Ecto neural progenitor cell (in vitro differentiated cells): ENCODE measurements around the gene VPS45.

Experiments
- DNase-seq: peaks from one replicate; pipeline ENCODE4 v3.0.0-alpha.2; 2018; ENCODE audit warnings: low spot score

The VPS45 gene

GRCh38 chr1:150072959-150073358 is 5.4 kb downstream of the VPS45 start:
- DNase-seq: no peak

GRCh38 chr1:150073516-150073915 is 5.9 kb downstream of the VPS45 start:
- DNase-seq: no peak

GRCh38 chr1:150076066-150076465 is 8.5 kb downstream of the VPS45 start:
- DNase-seq: no peak

DNA sequence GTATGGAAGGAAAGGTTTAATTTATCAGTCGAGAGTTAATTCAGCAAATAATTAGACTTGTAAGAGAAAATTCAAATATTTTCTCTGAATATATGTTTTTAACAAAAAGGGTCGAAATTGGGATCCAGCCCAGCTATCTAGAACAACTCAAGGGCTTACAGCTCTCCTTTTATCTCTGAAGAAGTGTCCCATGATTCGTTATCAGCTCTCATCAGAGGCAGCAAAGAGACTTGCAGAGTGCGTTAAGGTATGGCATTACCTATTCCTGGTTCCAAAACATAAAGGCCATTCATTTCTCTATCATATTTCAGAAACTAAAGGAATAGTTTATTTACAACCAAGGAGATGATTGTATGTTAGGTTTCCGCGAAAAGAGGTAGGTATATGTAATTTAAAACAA is 9.4 kb downstream of the VPS45 start:
- no peak for DNase-seq

- no peak for DNase-seq
These were observed 13.2 kb downstream of the VPS45 start for GRCh38 chr1:150080784-150081183.

DNA sequence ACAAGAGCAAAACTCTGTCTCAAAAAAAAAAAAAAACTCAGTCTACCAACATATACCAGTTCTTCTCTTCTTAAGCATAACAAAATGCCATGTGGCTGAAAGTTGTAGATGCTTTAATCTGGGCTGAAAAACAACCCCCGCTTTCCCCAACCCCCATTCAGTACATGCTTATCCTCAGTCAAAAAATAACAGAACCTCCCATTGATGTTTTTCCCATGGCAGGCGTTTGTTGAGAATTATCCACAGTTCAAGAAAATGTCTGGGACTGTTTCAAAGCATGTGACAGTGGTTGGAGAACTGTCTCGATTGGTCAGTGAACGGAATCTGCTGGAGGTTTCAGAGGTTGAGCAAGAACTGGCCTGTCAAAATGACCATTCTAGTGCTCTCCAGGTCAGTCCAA is 14.9 kb downstream of the VPS45 start:
- DNase-seq: no peak

- no peak for DNase-seq
These were observed 16.3 kb downstream of the VPS45 start for GRCh38 chr1:150083907-150084306.

DNA sequence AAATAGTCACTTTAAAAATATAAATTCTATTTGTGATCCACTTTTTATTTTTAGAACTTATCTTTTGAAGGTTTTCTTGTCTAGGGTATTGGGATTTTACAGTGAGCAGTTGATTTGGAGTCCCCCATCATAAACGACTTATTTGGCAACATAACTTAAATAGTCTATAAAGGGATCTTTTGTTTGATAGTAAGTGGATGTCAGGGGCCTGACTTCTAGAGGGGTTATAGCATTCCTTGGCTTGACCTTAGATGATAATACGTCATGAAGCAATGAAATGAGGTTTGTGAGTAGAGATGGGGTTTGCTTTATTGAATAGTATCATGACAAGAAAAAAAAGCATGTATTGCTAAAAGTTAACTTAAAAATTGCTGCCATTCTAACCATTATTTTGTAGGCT is 17.8 kb downstream of the VPS45 start:
- DNase-seq: no peak

- DNase-seq: no peak
These were observed 19.8 kb downstream of the VPS45 start for GRCh38 chr1:150087415-150087814.

GRCh38 chr1:150089846-150090520 is 22.4 kb downstream of the VPS45 start:
- DNase-seq: no peak

GRCh38 chr1:150092180-150092791 is 24.7 kb downstream of the VPS45 start:
- DNase-seq: no peak

GRCh38 chr1:150093805-150094204 is 26.2 kb downstream of the VPS45 start:
- DNase-seq: no peak

- no peak for DNase-seq
These were observed 27.2 kb downstream of the VPS45 start for GRCh38 chr1:150094734-150095265.

GRCh38 chr1:150102986-150103385 is 35.4 kb downstream of the VPS45 start:
- DNase-seq: no peak

GRCh38 chr1:150106341-150106740 is 38.8 kb downstream of the VPS45 start:
- no peak for DNase-seq

DNA sequence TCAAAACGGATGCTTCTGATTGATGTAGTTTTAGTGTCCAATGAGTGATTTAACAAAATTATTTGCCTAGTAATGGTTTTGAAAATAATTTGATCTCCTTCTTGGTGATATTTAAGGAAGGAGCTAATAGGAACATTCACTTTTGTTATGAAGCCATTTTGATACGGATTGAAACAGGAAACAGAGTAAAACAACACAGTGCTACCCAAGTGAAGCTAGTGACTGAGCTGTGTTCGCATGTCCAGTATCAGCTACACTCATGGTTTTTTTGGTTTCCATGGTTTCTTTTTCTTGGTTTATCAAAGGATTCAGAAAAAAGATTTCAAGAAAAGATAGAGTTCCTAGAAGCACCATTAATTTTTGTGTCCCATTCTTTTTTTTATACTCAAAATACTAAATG is 42.0 kb downstream of the VPS45 start:
- no peak for DNase-seq

- DNase-seq: no peak
These were observed 42.5 kb downstream of the VPS45 start for GRCh38 chr1:150110116-150110515.

GRCh38 chr1:150111670-150112069 is 44.1 kb downstream of the VPS45 start:
- no peak for DNase-seq

DNA sequence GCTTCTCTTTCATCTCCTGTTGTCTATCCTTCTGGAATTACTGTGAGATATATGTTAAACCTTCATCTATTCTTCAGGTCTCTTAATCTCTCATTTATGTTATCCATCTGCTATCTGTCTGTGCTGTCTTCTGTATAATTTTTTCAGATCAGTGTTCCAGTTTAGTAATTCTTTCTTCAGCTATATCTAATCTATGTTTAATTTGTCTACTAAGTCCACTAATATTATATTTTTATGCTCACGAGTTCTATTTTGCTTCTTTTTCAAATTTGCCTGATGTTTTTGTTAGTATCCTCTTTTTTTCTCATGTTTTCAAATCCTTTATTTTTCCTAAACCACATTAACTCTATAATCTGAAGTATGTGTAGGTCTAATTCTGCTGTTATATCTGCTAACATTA is 47.5 kb downstream of the VPS45 start:
- DNase-seq: no peak

GRCh38 chr1:150118716-150119115 is 51.1 kb downstream of the VPS45 start:
- no peak for DNase-seq

DNA sequence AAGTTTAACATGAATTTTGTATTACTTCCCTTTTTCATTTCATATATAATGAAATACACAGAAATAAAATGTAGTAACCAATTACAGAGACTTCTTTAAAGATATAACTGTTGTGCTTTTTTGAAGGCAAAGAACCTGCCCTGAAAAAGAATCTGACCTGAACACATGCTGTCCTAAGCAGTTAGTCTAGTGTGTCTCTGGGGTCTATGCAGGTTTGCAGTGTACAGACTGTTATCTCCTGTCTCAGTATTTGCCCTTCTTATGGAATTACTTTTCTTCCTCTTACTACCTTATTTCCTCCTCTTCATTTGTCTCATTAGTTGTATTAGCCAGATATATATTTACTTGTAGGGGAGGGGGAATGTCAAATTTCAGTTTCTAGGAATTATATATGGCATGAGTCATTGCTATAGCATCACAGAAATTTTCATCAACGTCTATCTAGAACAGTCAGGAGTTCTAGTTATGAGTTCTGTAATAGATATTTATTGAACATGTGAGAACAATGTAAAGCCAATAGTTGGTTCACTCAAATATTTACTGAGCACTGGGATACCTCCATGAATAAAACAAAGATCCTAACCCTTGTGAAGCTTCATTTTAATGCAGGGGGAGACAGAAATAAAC is 53.8 kb downstream of the VPS45 start:
- DNase-seq: no peak

DNA sequence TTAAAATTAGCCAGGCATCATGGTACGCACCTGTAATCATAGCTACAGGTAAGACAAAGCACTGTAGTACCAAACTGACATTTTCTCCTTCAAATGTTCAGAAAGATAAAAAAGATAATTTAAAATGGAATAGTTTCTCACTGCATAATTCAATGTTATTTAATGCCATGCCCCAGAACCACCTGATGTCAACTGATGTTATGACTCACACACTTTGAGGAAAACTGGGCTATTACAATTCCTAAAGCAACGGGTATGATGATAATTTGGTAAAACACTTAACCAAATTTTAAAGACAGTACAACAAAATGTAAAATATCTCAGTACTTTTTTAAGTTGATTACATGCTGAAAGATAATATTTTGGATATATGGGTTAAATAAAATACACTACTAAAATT is 59.2 kb downstream of the VPS45 start:
- DNase-seq: no peak

DNA sequence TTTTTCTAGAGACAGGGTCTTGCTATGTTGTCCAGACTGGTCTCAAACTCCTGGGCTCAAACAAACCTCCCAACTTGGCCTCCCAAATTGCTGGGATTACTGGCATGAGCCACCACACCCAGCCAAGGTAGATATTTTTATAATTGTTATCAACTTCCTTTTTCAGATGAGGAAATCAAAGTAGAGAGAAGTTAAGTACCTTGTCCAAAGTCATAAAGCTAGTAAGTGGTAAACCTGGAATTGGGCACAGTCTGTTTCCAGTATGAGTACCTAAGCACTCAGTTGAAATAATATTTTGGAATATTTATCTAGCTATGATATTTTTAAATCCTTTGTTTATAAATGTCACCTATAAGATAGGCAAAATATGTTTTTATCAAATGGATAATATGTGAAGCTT is 59.9 kb downstream of the VPS45 start:
- no peak for DNase-seq
